DMS114 treated with DMSO at 0.1 percent for 48 hours (cell line): ENCODE data around the gene COLEC12.

Experiments
- DNase-seq: peaks from one replicate; lab custom pipeline; 2025; ENCODE audit not compliant: unreplicated experiment; lab: John Stamatoyannopoulos, UW

The COLEC12 gene

DNA sequence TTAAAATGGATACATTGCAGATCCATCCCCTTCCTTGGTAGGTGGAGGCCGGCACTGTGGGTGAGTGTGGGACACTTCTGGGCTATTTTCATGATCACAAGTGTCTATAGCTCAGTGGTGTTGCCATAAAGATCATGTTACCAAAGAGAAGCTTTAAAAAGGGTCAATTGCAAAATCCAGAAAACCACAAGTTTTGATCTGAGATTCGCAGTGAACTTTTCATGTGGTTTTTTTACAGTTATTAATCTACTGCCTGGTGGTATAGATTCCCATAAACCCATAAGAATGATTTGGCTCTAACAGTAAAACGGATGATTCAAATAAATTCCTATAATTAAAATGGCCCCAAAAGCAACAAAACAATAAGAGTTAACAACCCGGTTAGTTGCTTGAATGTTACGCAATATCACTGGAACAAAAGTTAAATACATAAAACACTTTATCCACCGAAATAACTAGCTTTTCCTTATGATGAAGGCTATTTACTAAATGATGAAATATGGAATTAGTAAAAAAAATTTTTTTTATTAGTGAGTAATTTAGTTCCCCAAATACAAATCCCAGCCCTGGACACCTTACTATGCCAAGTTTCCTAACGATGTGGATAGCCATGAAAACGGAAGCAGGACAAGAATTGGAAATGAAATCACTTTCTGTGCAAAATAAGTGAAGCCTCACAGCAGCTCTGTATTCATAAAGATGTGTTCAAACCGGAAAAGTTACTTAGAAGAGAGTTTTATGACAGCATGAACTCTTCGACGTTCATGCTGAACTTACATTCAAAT, 137.0 kb downstream of the COLEC12 start:
- DNase-seq, result no peak

- DNase-seq, result no peak
These were observed 137.9 kb downstream of the COLEC12 start for GRCh38 chr18:362311-363290.

DNA sequence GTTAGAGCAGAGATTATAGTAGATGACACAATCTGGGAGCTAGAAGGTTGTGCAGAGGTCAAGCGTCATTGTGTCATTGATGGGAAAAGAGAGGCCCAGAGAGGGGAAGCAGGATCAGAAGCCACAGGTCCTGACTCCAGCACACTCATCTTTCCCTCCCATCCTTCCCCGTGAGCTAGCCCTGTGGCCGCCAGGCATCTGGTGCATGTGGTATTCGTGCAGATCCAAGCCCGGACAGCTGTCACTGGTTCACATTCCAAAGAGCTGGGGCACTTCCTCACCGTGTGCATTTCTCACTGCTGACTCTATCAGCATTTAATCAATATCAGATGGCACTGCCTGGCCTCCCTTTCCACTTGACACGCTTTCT, 138.6 kb downstream of the COLEC12 start:
- DNase-seq, result no peak

GRCh38 chr18:361100-361732, 139.3 kb downstream of the COLEC12 start:
- no peak for DNase-seq

- no peak for DNase-seq
These were observed 139.8 kb downstream of the COLEC12 start for GRCh38 chr18:360676-361075.

DNA sequence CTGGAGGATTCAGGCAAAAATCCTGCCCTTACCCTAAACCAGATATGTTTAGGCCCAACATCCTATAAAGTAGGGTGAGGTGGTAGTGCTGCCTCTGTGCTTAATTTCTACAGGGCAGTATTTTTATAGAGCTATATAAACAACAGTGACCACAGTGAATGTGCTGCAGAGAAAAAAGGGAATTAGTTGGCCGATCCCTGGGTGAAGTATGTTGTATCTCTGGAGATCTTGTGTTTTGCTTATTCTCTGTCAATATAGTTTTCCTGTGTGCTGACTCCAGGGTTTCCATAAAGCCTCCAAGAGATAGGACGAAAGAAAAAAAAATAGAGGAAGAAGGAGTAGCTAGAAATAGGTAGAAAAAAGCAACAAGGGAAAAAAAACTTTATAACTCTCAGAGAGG, 143.7 kb downstream of the COLEC12 start:
- DNase-seq, result no peak

GRCh38 chr18:355678-356077, 144.8 kb downstream of the COLEC12 start:
- DNase-seq, result no peak

DNA sequence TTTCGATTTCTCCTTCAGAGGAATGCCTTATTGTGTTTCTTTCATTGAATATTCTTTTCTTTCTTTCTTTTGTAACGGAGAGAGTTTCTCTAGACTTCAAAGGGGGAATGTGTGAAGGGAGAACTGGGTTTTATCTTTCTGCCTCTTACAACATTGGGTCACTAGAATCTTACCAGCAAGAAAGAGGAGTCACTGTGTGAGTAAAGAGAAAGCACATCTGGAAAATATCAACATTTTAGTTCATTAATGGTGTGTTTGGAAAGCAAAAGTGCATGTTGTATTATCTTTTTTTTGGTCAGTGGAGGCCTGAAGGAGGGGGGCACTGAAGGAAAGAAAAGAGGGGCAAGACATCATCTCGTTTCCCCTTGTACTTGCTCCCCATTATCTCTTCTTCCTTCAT, 146.0 kb downstream of the COLEC12 start:
- no peak for DNase-seq

DNA sequence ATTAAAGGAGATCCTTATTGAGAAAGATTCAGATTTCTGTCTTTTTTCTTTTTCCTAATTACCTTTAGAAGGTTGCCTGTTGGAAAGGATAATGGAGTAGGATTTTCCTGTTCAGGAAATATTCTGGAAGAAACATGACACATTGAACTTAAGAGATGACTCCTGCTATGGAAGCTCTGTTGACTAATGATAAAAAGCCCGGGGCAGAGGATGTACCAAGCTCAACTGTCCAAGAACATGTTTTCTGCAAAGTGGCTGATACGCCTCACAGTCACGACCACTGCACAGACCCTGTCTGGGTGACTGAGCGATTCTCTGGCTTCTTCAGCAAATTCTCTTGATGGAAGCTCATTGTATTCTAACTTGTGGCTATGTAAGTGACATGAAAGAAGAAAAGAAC, 146.5 kb downstream of the COLEC12 start:
- no peak for DNase-seq

GRCh38 chr18:352438-352837, 148.1 kb downstream of the COLEC12 start:
- no peak for DNase-seq

GRCh38 chr18:350953-351572, 149.4 kb downstream of the COLEC12 start:
- no peak for DNase-seq

DNA sequence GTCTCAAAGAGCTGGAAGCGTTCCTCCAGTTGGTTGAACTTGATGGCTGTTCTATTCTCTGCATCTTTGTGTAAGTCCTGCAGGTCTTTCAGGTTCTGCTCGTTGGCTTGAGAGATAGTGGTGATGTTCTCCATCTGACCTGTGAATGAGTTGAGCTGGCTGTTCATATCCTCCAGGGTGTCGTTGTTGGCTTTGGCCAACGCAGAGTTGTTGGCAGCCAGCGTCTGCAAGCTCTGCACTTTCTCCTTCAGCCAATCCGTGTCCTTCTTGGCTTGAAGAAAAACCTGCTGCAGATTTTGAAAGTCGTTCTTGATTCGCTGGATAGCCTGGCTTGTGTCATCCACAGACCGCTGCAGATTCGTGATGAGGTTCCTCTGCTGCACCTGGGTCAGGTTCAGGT, 153.9 kb downstream of the COLEC12 start:
- DNase-seq, result no peak

- DNase-seq, result no peak
These were observed 159.4 kb downstream of the COLEC12 start for GRCh38 chr18:341102-341501.

DNA sequence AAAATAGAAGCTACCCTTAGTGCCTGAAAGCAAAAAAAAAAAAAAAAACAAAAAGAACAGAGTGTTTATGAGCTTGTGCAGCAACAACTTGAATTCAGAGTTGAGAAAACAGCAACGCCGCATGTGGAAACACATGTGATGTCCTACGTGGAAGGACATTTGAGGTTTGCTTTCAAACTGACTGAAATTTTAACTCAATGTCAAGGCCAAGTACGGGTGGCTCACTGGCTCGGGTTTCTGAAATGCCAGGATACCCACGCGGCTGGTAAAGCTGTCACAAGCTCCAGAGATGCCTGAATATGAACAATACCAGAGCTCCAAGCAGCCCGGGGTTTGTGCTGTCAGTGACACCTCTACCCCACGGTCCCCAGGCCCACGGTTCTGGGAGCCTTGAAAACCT, 160.5 kb downstream of the COLEC12 start:
- no peak for DNase-seq

DNA sequence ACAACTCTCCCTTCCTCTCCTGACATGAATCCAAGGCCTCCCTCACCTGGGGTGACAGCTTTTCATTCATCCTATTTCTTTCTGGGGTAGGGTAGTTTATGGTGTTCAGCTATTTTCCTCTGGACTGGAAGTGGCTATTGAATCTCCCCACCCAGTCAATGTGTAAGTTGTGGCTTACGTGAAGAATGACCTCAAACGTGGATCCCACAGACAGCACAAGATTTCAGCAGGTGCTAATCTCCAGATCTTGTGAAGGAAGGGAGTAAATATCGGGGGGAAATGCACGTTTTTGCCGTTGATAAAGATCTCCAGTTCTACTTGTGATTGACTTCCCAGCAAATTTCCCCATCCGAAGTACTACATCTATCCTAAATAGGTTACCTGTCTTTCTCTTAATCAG, 161.3 kb downstream of the COLEC12 start:
- DNase-seq, result no peak

DNA sequence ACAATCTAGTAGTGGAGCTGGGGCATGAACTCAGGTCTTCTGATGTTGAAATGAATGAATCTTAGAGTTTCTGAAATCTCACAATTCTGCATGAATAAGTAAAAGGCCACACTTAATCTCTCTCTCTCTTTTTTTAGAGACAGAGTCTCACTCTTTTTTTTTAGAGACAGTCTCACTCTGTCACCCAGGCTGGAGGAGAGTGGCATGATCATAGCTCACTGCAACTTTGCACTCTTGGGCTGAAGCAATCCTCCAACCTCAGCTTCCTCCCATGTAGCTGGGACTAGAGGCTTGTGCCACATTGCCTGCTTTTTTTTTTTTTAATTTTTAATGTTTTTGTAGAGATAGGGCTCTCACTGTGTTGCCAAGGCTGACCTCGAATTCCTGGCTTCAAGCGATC, 163.8 kb downstream of the COLEC12 start:
- no peak for DNase-seq

DNA sequence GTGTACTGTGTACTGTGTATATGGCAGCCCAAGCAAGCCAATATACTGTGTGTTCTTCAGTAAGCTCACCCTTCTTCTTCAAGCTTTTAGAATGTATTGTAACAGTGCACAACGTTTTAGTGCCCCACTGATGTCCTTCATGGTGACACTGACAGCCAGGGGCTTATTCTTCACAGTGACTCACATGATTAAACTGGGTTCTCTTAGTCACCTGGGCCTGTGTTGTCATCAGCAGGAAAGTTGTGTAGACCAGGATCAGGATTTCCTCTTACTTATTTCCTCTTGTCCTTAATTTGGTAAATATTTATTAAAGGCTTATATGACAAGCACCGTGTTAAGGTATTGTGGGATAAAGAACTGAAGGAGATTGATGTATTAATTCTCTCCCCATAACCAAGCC, 164.8 kb downstream of the COLEC12 start:
- no peak for DNase-seq

DNA sequence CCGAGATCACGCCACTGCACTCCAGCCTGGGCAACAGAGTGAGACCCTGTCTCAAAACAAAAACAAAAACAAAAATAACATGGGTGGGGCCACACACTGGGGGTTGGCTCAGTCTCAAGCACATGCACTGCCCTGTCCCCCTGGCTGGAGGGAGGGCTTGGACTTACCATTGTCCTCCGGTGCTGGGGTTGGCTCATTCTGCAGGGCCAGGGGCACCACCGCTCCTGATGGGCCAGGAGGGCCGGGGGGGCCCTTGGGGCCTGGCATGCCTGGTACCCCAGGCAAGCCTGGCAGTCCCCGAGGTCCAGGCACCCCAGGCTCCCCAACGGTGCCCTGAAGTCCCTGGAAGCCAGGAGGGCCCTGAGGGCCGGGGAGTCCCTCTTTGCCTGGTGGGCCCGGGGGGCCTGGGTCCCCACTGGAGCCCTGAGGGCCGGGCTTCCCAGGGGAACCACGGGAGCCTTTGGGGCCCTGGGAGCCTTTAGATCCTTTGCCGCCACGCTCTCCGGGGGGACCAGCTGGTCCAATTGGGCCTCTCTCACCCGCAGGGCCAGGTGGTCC, 165.8 kb downstream of the COLEC12 start:
- no peak for DNase-seq

DNA sequence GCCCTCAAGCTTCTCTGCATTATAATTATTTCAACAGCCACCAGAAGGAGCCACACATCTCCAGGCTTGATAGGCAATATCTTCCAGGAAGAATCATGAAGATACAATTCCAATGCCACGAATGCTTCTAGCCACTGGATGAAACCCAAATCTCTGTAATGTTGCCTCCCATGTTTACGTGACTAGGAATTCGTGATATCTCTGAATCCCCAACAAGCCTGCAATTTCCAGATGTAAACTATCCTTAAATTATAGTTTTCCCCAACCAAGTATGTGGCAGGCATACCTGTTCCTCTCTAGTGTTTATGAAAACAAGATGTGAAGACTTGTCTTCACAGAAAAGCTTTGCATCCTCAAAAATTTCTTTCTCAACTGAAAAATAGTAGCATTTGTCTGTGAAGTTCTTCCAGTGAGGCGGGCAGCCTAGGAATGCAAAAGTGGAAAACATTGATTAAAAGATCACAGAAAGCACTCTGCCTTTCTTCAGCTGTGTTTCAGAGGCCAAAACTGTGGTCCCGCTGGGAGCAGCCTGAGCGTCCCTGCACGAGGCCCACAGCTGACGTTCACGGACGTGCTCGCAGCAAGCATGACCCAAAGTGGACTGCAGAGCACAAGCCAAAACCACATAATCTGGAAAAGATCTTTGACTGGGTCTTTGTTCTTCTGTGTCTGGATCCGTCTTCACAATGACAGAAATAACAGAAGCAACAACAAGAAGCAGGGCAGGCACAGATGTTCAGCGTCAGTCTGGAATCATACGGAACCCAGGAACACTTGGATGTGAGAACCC, 167.6 kb downstream of the COLEC12 start:
- no peak for DNase-seq

DNA sequence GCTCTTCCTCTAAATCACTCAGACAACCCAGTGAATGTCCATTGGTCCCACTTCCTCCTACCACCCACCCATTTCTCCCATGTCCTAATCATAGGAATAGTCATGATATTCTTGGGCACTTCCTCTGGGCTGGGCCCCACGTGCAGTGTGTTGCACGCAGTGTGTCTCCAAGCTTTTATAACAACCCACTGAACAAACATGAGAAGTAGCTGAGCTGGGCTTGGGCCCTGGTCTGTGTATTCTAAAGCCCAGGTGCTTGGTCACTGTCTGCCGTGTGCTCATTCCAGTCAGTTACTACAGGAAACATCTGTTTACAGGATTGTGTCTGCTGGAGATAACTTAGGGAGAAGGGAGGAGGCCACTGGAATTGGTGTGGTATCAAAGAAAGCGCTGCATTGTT, 168.5 kb downstream of the COLEC12 start:
- DNase-seq, result no peak
